Measurements from ENCODE around the gene DOCK2. TPM values are rescaled to one million over a fixed set of nuclear protein-coding genes. Genes with fewer than 3 reads are reported as not detected.
"Not testable (repeated sequence)": the region's sequence is repeated elsewhere in the genome, so short reads cannot be mapped to it uniquely, and the experiment has no call there.

DOCK2 gene
- total RNA-seq, 1 donor from 2014 or later, result 2.2 TPM

GRCh38 chr5:169950333-169950732, 313.3 kb downstream of the DOCK2 start:
- no peak for ATAC-seq

GRCh38 chr5:169953196-169953595, 316.1 kb downstream of the DOCK2 start:
- ATAC-seq, result not testable (repeated sequence)

GRCh38 chr5:169954786-169955185, 317.7 kb downstream of the DOCK2 start:
- no peak for ATAC-seq

- ATAC-seq, result no peak
Measured at GRCh38 chr5:169956126-169956525, 319.1 kb downstream of the DOCK2 start.

- no peak for ATAC-seq
Measured at GRCh38 chr5:169956756-169957155, 319.7 kb downstream of the DOCK2 start.

GRCh38 chr5:169958278-169958677, 321.2 kb downstream of the DOCK2 start:
- ATAC-seq, result no peak

GRCh38 chr5:169960659-169961058, 323.6 kb downstream of the DOCK2 start:
- no peak for ATAC-seq

GRCh38 chr5:169964246-169964645, 327.2 kb downstream of the DOCK2 start:
- no peak for ATAC-seq

- no peak for ATAC-seq
Measured at GRCh38 chr5:169970339-169970738, 333.3 kb downstream of the DOCK2 start.

- ATAC-seq, result peak; percentile 43
Measured at GRCh38 chr5:169970911-169971765, 334.1 kb downstream of the DOCK2 start.

- no peak for ATAC-seq
Measured at GRCh38 chr5:169971780-169972179, 334.7 kb downstream of the DOCK2 start.

- no peak for ATAC-seq
Measured at GRCh38 chr5:169973056-169973455, 336.0 kb downstream of the DOCK2 start.

GRCh38 chr5:169974121-169974770, 337.2 kb downstream of the DOCK2 start:
- no peak for ATAC-seq

- ATAC-seq, result no peak
Measured at GRCh38 chr5:169978714-169979113, 341.6 kb downstream of the DOCK2 start.

- no peak for ATAC-seq
Measured at GRCh38 chr5:169979871-169980270, 342.8 kb downstream of the DOCK2 start.

GRCh38 chr5:169980418-169981053, 343.5 kb downstream of the DOCK2 start, which contains the start of gene INSYN2B:
Gene INSYN2B (minus strand): TSS chr5:169980495. CDS start chr5:169883898, 96,597 bp downstream.
- ATAC-seq, result peak; percentile 73

GRCh38 chr5:169988206-169988605, 351.1 kb downstream of the DOCK2 start:
- ATAC-seq, result no peak

- no peak for ATAC-seq
Measured at GRCh38 chr5:169988947-169989346, 351.9 kb downstream of the DOCK2 start.

GRCh38 chr5:169989365-169989764, 352.3 kb downstream of the DOCK2 start:
- ATAC-seq, result no peak

GRCh38 chr5:169991115-169991869, 354.2 kb downstream of the DOCK2 start:
- ATAC-seq, result no peak

- no peak for ATAC-seq
Measured at GRCh38 chr5:169992789-169993484, 355.9 kb downstream of the DOCK2 start.

GRCh38 chr5:169993485-169993790, 356.4 kb downstream of the DOCK2 start:
- ATAC-seq, result no peak
